Sigmoid colon (tissue), 4 donors: ENCODE data around the gene LRRIQ3.

ENCODE experiments used
- CTCF ChIP-seq, 4 experiments: fragments of 450-650 bp in 3 of 4; fragments of 200-600 bp in 1 of 4; IDR thresholded peaks; one replicate each; pipeline ENCODE4 v1.5.1; 2016 to 2019; ENCODE audit warnings: antibody characterized with exemption in 4 of 4, mild to moderate bottlenecking in 3 of 4, moderate library complexity in 2 of 4
- POLR2A ChIP-seq, 2 donors: fragments of 450-650 bp; IDR thresholded peaks; one replicate each; pipeline ENCODE4 v1.6.1; 2016; ENCODE audit warnings: antibody characterized with exemption in 2 of 2, mild to moderate bottlenecking in 2 of 2, moderate library complexity in 2 of 2
- POLR2AphosphoS5 ChIP-seq, 4 donors: sonication (generic); formaldehyde crosslinking; IDR thresholded peaks; one replicate each; pipeline ENCODE4 v1.6.1; 2017; ENCODE audit warnings: antibody characterized with exemption in 4 of 4

- TF ChIP-seq CTCF (IDR thresholded peaks at IDR 0.05) (no peak), POLR2A (IDR thresholded peaks at IDR 0.05) (no peak), POLR2AphosphoS5 (IDR thresholded peaks at IDR 0.05) (no peak)
Measured at GRCh38 chr1:74012583-74012982, 185.4 kb downstream of the LRRIQ3 start.
